Activated CD4-positive, alpha-beta T cell treated with anti-CD3 and anti-CD28 coated beads, Interleukin-2, amount 50 U/mL, for 24 hours (primary cell): ENCODE data around the gene RNF207.

Experiments used
- DNase-seq, 2 donors: peaks; one replicate each; pipeline ENCODE4 v3.0.0-alpha.2; 2020; ENCODE audit warnings: low read depth in 1 of 2, low spot score in 1 of 2

The RNF207 gene

DNA sequence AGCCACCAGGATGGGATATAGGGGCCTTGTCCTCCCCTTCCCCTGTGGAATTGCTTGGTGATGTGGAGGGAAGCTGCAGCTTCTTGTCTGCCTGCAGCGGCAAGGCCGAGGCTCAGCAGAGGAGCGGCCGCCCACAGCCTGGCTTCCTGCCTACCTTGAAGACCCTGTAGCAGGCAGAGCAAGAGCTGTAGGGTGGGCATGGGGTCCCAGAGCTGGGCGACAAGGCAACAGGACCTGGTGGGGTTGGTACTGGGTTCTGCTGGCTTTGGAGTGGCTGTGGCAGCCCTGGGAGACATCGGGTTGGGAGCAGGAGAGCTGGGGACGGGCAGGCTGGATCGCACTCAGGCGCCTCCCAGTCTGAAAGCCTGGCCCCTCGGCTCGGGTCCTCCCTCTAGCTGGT, 60.7 kb downstream of the RNF207 start:
- DNase-seq: no peak

DNA sequence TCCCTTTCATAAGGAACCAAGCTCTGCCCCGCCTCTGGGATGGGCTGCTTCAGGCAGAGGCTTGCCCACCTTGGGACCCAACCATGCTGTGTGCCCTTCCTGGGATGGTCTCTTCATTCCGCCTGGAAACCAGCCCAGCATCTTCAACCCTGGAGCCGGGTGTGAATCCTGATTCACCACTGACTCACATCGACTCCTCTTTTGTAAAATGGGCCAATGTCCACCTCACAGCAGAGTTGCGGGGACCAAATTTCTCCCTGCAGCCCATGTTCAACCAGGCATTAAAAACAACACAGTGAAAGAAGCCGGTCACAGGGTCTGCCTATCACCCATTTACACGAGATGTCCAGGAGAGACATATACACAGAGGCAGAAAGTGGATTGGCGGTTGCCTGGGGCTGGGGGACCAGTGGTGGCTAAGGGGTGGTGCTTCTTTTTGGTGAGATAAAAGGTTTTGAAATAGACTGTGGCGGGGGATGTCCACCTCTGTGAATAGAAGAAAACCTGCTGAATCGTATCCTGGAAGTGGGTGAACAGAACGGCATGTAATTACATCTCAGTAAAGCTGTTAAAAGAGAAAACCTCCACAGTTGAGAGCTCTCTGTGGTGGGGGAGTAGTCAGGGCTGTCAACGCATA, 61.9 kb downstream of the RNF207 start:
- no peak for DNase-seq

DNA sequence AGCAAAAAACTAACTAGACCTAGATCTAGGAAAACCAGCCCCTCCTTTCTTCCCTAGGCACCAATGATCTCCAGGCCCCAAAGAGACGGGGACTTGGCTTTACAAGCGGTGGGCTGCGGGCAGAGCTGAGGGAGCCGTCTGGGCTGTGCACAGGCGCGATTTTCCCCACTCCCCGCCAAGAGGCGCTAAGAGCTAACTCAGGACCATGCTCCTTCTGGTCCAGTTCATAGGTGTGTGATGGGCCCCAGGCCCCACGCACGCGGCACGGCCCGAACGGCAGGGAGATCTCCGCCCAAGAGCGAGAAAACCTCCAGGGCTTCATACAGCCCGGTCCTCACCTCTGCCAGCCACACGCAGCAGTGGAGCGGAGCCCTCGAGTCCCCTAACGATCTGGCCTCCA, 62.5 kb downstream of the RNF207 start:
- no peak for DNase-seq

- no peak for DNase-seq
These were observed 63.4 kb downstream of the RNF207 start for GRCh38 chr1:6269296-6269695.

DNA sequence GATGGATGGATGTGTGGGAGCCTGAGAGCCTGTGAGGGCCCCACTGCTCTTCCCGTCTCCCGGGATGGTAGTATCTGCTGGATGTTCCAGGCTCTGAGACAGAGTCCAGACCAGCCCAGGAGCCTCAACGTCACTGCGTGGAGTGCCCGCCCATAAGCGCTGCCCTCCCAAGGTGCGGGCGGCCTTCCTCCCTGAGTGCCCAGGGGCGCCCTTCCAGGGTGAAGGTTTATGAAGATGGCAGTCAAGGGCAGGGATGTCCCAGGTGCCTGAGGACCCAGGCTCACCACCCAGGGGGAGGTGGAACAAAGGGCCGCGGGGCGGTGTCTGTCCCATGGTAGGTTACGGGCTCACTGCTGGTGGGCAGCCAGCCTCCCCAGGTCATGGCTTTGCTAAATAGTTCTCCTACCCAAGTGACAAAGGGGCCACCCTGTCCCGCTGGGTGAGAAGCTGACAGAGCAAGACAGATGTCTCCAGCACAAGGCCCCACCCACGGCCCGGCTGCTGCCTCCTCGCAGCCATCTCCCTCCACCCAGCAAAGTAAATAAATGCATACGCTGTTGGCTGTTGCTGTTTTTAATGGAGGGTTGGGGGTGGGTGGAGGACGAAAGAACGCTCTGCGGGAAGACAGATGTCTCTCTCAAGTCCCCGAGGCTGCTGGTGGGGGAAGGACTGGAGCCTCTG, 63.9 kb downstream of the RNF207 start:
- no peak for DNase-seq

DNA sequence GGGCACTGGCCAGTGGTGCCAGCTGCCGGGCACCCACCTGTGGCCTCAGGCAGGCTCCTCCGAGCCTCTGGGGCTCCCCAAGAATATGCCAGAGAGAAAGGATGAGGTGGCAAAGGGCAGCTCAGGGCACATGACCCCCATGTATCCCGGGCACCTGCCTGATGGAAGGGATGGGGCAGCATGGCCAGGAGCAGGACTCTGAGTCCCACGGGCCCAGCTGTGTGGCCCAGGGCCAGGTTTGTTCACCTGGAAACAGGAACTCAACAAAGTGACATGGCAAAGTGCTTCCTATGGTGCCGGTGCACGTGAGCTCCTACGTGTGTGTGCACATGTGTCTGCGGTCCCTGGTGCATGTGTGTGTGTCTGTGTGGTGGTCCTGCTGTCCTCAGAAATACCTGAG, 64.5 kb downstream of the RNF207 start:
- no peak for DNase-seq
